ENCODE data around the gene SLC16A4. TPM values are rescaled to one million over a fixed set of nuclear protein-coding genes. Genes with fewer than 3 reads are reported as not detected.

SLC16A4 gene
- total RNA-seq, 1 donor from 2014 or later: 4.4 TPM

DNA sequence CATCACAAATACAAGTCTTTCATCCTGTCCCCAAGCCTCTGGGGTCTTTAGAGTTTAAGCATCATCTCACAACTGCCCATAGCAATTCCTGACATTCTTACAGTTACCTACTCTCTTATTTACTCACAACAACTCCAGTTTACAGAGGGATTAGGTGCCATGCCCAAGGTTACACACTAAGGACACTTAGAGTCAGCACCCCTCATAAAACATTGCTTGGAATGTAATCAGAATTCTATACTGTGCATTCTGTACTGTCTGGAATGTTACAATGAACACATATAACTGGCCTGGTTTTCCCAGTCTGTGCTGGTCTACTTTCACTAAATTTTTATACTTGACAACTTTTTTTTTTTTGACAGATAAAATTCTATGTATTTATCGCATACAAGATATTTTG, 66.2 kb downstream of the SLC16A4 start:
- H3K36me3 Mint-ChIP-seq (ENCODE audit: unreplicated experiment): peaks cover under 1% of the 10 kb centered on the region
- no peaks in the 10 kb centered on the region for H3K9me3 Mint-ChIP-seq (ENCODE audit: unreplicated experiment)
- H3K27ac Mint-ChIP-seq (ENCODE audit: unreplicated experiment): no peak overlapping the region
- H3K27me3 Mint-ChIP-seq (ENCODE audit: unreplicated experiment): no peaks in the 10 kb centered on the region
- no peak for DNase-seq
- H3K4me1 Mint-ChIP-seq (ENCODE audit: low read depth, unreplicated experiment): no peaks in the 10 kb centered on the region
- TF ChIP-seq, protein P1, sequence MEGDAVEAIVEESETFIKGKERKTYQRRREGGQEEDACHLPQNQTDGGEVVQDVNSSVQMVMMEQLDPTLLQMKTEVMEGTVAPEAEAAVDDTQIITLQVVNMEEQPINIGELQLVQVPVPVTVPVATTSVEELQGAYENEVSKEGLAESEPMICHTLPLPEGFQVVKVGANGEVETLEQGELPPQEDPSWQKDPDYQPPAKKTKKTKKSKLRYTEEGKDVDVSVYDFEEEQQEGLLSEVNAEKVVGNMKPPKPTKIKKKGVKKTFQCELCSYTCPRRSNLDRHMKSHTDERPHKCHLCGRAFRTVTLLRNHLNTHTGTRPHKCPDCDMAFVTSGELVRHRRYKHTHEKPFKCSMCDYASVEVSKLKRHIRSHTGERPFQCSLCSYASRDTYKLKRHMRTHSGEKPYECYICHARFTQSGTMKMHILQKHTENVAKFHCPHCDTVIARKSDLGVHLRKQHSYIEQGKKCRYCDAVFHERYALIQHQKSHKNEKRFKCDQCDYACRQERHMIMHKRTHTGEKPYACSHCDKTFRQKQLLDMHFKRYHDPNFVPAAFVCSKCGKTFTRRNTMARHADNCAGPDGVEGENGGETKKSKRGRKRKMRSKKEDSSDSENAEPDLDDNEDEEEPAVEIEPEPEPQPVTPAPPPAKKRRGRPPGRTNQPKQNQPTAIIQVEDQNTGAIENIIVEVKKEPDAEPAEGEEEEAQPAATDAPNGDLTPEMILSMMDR (IDR thresholded peaks at IDR 0.05; ENCODE audit: partially characterized antibody, unreplicated experiment): no peak
- H3K4me3 Mint-ChIP-seq (ENCODE audit: unreplicated experiment): no peak overlapping the region

DNA sequence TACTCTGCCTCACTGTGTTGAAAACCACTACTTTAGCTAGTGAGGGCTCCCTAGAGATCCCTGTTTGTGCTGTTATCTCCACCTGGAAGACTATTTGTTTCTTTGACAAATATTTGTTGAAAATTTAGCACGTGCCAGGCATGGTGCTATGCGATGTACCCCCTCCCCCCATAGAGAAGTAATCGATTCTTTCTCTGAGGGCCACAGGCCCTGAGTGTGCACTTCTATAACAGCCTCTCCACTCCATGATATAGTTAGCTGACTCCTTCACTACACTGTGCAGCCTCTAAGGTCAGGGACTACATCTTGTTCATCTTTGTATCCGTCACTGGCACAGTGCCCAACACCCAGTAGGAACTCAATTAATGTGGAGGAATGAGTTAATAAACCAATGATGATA, 69.0 kb downstream of the SLC16A4 start:
- Mint-ChIP-seq H3K27me3 (ENCODE audit: unreplicated experiment) (no peaks in the 10 kb centered on the region), H3K4me3 (ENCODE audit: unreplicated experiment) (no peak overlapping the region), H3K27ac (ENCODE audit: unreplicated experiment) (no peak overlapping the region), H3K9me3 (ENCODE audit: unreplicated experiment) (peaks cover 2% of the 10 kb centered on the region), H3K36me3 (ENCODE audit: unreplicated experiment) (peaks cover 7% of the 10 kb centered on the region), H3K4me1 (ENCODE audit: low read depth, unreplicated experiment) (no peaks in the 10 kb centered on the region)
- DNase-seq: no peak
- TF ChIP-seq, protein P1 (IDR thresholded peaks at IDR 0.05; ENCODE audit: partially characterized antibody, unreplicated experiment): no peak

- Mint-ChIP-seq H3K36me3 (ENCODE audit: unreplicated experiment) (peaks cover 7% of the 10 kb centered on the region), H3K27ac (ENCODE audit: unreplicated experiment) (no peak overlapping the region), H3K9me3 (ENCODE audit: unreplicated experiment) (peaks cover 2% of the 10 kb centered on the region), H3K27me3 (ENCODE audit: unreplicated experiment) (no peaks in the 10 kb centered on the region), H3K4me1 (ENCODE audit: low read depth, unreplicated experiment) (no peaks in the 10 kb centered on the region), H3K4me3 (ENCODE audit: unreplicated experiment) (no peak overlapping the region)
- TF ChIP-seq, protein P1 (IDR thresholded peaks at IDR 0.05; ENCODE audit: partially characterized antibody, unreplicated experiment): no peak
- no peak for DNase-seq
Observed at GRCh38 chr1:110321045-110321444, 69.8 kb downstream of the SLC16A4 start.

DNA sequence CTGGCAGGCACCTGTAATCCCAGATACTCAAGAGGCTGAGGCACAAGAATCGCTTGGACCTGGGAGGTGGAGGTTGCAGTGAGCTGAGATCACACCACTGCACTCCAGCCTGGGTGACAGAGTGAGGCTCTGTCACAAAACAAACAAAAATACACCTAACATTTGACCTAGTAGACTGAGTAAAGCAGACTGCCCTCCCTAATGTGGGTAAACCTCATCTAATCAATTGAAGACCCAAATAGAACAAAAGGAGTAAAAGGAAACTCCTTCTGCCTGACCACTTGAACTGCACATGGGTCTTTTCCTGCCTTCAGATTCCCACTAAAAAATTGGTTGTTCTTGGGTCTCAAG, 70.7 kb downstream of the SLC16A4 start:
- DNase-seq: no peak
- H3K9me3 Mint-ChIP-seq (ENCODE audit: unreplicated experiment): peaks cover 2% of the 10 kb centered on the region
- TF ChIP-seq, protein P1 (IDR thresholded peaks at IDR 0.05; ENCODE audit: partially characterized antibody, unreplicated experiment): no peak
- H3K4me3 Mint-ChIP-seq (ENCODE audit: unreplicated experiment): no peak overlapping the region
- H3K36me3 Mint-ChIP-seq (ENCODE audit: unreplicated experiment): peaks cover 7% of the 10 kb centered on the region
- H3K27ac Mint-ChIP-seq (ENCODE audit: unreplicated experiment): no peak overlapping the region
- H3K4me1 Mint-ChIP-seq (ENCODE audit: low read depth, unreplicated experiment): no peaks in the 10 kb centered on the region
- no peaks in the 10 kb centered on the region for H3K27me3 Mint-ChIP-seq (ENCODE audit: unreplicated experiment)

- H3K27ac Mint-ChIP-seq (ENCODE audit: unreplicated experiment): no peak overlapping the region
- TF ChIP-seq, protein P1 (IDR thresholded peaks at IDR 0.05; ENCODE audit: partially characterized antibody, unreplicated experiment): no peak
- no peak for DNase-seq
- no peaks in the 10 kb centered on the region for H3K27me3 Mint-ChIP-seq (ENCODE audit: unreplicated experiment)
- no peak overlapping the region for H3K4me3 Mint-ChIP-seq (ENCODE audit: unreplicated experiment)
- H3K4me1 Mint-ChIP-seq (ENCODE audit: low read depth, unreplicated experiment): no peaks in the 10 kb centered on the region
- peaks cover 2% of the 10 kb centered on the region for H3K9me3 Mint-ChIP-seq (ENCODE audit: unreplicated experiment)
- peaks cover 7% of the 10 kb centered on the region for H3K36me3 Mint-ChIP-seq (ENCODE audit: unreplicated experiment)
Observed at GRCh38 chr1:110319332-110320167, 71.3 kb downstream of the SLC16A4 start.

All from glutamatergic neuron (in vitro differentiated cells).